NB4 (cell line): ENCODE measurements around the gene EWSR1.

ENCODE experiments used
- CTCF ChIP-seq: IDR thresholded peaks from one replicate; pipeline ENCODE4 v1.5.1; 2012; ENCODE audit warnings: low read depth, low read length
- MAX ChIP-seq: IDR thresholded peaks from 2 replicates; pipeline ENCODE4 v1.6.1; 2011; ENCODE audit warnings: low read depth, low read length
- POLR2A ChIP-seq: IDR thresholded peaks from 2 replicates; pipeline ENCODE4 v1.6.1; 2011; ENCODE audit warnings: mild to moderate bottlenecking; ENCODE audit not compliant: insufficient read length; ENCODE audit errors: extremely low read depth

GRCh38 chr22:29272624-29273023 is 4.6 kb downstream of the EWSR1 start:
- no peak for TF ChIP-seq CTCF
- TF ChIP-seq POLR2A, result no peak
- no peak for TF ChIP-seq MAX
